CD4-positive, alpha-beta T cell treated with Interleukin-6 for 4 hours (primary cell): Measurements from ENCODE around the gene ATE1.
"Not testable (repeated sequence)": the region's sequence is repeated elsewhere in the genome, so short reads cannot be mapped to it uniquely, and the experiment has no call there.

Experiments used
- DNase-seq: peaks from one replicate; pipeline ENCODE4 v3.0.0-alpha.2; 2020; ENCODE audit warnings: mixed read lengths

Gene ATE1

DNA sequence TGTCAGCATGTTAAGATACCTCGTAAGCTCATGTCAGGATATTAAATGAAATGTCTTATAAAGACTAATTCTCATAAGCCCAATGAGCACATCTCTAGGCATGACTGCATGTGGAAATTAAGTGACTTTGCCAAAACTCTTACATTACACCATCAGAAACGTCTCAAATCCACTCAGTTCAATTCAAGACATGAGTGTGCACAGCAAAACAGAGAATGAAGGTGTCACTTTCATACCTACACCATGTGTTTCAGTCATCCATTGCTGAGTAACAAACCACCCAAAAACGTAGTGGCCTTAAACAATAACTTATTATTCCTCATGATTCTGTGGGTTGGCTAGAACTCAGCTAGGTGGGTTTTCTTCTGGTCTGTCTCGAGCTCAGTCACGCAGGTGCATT, 99.8 kb downstream of the ATE1 start:
- DNase-seq = no peak

DNA sequence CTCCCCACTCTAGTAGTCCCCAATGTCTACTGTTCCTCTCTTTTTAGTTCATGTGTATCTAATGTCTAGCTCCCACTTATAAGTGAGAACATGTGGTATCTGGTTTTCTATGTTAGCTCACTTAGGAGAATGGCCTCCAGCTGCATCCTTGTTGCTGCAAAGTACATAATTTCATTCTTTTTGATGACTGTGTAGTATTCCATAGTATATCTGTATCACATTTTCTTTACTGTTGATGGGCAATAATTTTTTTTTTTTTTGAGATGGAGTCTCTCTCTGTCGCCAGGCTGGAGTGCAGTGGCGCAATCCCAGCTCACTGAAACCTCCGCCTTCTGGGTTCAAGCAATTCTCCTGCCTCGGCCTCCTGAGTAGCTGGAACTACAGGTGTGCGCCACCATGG, 101.1 kb downstream of the ATE1 start:
- DNase-seq = not testable (repeated sequence)

DNA sequence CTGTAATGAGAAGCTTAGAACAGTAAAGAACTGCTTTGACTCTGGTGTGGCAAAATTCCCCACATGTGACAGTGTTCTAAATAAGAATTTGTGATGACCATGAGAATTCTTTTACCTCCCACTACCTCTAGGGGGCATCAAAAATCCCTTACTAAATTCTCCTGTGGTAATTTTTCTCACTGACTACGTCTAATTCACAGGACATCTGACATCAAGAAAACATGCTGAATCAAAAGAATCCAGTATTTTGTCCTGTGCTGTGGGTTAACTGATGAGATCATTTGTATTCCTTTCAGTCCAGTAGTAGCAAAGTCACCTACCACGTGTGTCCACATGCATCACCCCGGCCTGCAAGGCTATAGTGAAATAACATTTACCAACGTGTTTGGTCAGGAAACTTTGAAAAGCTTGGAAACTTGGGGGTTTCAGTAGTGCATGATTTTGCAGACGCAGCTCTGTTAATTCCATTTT, 103.8 kb downstream of the ATE1 start:
- no peak for DNase-seq

DNA sequence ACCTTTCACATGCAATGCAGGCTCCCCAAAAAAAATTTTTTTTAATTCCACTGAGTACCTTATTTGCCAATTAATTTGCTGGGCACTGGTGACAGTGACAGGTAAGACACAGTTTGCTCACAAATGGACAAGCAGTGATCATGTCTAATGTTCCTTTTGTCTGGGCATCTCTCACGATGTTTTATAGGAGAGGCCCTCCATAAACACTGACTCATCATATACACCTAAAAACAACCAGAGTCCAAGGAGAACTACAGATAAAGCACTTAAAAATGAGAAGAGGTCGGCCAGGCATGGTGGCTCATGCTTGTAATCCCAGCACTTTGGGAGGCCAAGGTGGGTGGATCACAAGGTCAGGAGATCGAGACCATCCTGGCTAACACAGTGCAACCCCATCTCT, 105.1 kb downstream of the ATE1 start:
- DNase-seq = no peak

DNA sequence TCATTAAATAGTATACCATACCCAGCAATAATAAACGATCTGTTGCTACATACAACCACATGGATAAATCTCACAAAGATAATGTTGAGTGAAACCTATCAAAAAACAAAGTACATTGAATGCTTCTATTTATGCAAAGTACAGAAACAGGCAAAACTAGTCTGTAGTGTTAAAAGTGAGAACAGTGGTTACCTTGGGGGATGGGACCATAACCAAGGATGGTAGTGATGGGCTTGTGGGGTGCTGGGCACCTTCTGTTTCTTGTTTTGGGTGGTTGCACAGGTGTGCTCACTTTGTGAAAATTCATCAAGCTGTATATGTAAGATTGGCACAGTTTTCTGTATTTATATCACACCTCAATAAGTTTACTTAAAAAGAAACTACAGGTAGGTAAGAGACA, 105.7 kb downstream of the ATE1 start:
- DNase-seq = no peak

- no peak for DNase-seq
These were observed 108.8 kb downstream of the ATE1 start for GRCh38 chr10:121819049-121819448.

DNA sequence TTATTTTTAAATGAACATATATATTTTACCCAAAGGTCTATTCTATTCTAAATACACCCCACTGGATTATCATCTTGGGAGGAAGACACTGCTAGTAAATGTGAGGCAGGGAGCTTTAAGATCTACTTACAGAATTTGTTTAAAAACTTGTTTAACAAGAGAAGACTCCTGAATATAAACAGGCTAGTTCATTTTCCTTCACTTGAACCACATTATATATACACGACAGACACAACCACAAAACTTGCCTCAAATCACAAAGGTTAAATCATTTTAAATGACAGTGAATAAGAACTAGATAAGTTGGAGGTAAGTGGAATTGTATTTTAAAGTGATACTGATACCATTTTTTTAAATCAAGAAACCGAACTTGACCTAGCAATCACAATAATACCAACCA, 109.2 kb downstream of the ATE1 start:
- no peak for DNase-seq

DNA sequence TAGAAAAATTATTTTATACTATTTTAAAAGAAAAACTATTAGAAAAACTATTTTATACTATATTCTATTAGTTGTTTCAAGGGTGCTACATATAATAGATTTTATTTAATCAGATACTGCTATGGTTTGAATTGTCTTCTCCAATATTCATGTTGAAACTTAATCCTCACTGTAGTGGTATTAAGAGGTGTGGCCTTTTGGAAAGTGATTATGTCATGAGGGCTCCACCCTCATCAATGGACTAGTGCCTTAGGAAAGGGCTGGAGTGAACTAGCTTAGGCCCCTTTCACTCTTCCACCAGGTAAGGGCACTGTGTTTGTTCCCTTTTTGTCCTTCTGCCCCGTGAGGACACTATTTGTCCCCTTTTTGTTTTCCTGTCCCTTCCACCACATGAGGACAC, 111.6 kb downstream of the ATE1 start:
- DNase-seq = no peak

DNA sequence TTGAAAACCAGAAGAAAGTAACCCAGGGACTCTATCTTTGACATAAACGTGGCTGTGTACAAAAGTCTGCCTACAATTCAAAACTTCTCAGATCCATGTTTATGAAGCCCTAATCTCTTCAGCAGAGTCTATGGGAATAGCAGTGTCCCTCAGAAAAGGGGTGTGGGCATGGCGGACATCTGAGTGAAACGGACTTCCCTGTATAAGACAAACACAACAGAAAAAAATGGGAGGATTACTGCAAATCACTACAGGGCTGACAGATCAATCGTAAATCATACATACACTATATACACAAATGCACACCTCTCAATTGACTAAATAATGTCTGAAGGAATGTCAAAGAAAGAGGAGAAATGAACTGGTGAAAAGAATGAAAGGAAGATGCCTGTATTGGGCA, 114.0 kb downstream of the ATE1 start:
- no peak for DNase-seq

DNA sequence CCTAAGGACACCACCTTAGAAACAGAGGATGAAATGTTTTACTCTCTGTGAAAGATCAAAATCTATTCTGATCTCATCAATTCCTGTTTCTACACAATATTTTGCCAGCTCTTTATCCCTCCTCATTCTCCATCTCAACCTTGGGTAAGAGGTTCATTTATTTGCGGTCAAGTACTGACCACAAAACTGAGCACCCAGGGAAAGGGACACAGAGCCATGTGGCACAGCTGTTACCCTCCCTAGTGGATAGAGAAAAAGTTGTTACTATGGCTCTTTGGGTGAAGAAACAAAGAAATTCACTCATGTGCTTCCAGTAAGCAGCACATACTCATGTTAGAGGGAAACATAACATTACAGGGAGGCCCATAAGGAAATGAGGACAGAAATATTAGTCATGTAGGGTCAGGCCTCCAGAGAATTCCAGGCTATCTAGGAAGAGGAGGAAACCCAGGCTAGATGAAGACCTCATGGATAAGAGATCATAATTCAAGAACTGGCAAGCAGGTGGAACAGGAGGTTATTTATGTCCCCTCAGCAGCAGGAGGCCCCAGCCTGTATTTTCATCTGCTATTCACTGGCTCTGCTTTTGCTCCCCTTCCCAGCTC, 114.5 kb downstream of the ATE1 start:
- DNase-seq = no peak

- no peak for DNase-seq
These were observed 115.8 kb downstream of the ATE1 start for GRCh38 chr10:121812031-121812430.

DNA sequence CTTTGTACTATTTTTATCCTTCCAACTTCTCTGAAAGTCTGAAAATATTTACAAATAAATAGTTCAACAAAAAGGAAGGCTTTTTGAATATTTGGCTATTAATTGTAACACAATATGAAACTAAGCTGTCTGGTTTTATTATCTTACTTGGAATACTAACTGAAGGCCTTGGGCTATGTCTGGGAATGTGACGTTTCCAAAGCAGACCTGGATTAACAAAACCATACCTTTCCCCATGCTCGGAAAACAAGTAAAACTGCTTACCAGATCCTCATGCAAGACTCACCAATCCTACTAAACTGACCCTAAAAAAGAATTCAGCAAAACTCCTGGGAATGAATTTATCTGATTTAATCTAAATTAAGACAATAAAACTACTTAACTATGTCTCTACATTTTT, 116.4 kb downstream of the ATE1 start:
- DNase-seq = no peak

DNA sequence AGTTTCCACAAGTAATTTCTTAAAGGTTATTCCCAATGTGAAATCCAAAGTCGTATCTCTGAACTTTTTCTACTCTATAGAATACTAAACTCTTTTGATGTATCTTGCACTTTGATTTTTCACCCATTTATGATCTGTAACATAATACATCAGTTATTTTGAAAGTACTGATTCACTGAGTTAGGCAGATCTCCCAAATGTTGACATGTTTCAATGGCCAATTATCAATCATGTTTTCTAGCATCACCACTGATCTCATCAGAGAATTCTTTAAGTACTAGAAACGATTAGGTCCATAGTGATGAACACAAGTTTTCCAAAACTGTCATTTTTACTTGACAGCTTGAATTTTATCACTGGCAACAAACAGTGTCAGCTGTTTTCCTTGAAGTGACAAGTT, 119.0 kb downstream of the ATE1 start:
- DNase-seq = no peak

DNA sequence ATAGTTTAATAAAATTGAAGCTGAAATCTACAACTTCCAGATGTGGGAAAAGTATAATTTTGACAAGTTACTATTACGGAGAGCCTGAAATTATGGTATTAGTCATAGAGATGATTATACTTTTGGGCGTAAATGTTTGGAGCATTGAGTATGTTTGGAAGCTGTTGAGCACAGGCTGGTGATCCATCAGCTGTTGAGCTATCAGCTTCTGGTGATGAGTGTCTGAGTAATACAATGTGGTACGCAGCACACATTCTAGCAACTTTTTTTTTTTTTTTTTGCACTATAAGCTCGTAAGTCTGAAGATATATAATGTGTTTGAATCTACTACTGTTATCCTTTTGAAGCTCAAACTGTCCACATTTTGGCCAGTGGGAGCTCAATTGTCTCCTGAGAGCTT, 123.4 kb downstream of the ATE1 start:
- no peak for DNase-seq

GRCh38 chr10:121803611-121804010, 124.2 kb downstream of the ATE1 start:
- DNase-seq = no peak

- DNase-seq = no peak
These were observed 127.0 kb downstream of the ATE1 start for GRCh38 chr10:121800831-121801230.

- DNase-seq = no peak
These were observed 127.7 kb downstream of the ATE1 start for GRCh38 chr10:121800146-121800545.

GRCh38 chr10:121797490-121797889, 130.3 kb downstream of the ATE1 start:
- DNase-seq = no peak

- DNase-seq = no peak
These were observed 131.5 kb downstream of the ATE1 start for GRCh38 chr10:121796342-121796741.

DNA sequence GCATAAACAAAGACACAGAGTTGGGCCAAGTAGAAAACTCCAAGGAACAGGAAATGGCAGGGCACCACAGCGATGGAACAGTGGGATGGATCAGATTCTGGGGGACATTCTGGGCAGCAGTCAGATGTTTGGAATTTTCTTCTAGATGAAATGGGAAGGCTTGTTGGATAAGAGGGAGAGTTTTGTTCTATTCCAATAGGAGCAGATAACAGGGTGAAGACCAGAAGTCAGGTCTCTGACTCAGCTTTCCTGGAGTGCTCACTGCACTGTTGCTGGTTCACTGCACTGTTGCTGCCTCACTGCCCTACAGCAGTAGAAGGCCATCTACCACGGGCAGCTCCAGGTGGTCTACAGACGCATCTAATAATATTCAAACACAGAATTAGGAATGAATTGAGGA, 135.6 kb downstream of the ATE1 start:
- DNase-seq = no peak

DNA sequence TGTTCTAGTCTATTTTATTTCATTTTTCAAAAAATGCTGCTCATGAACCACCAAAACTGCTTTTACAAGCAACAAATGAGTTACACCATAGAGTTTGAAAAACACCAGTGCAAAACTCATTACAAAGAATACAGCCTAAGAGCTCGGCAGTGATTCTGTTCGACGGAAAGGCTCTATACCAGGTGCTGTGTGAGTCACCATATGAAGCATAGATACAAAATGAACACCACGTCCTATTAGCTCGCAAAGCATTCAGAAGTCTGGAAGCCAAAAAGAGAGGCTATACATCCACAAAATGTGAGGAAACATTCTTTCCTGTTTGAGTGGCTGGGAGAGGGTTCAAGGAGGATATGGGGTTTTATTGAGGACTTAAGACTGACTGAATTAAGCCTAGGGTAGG, 136.1 kb downstream of the ATE1 start:
- no peak for DNase-seq

GRCh38 chr10:121788717-121789116, 139.1 kb downstream of the ATE1 start:
- DNase-seq = no peak

DNA sequence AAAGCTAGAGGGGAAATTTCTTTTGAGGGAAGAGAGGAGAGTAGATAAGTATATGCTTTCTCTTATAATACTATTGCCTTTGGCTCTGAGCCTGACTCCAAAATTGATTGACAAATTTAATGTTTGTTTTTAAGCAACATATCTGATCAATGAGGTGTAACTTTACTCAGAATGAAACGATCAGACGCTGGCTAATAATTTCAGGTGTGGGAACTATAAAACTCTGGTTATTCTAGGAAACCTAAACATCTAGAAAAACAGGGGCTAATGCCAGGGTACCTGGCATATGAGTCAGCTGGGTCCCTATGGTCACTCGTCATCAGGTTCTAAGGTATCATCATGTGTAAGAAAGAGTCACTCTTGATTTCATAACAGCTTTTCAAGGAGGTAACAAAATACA, 139.7 kb downstream of the ATE1 start:
- DNase-seq = no peak

- no peak for DNase-seq
These were observed 140.7 kb downstream of the ATE1 start for GRCh38 chr10:121787169-121787568.

DNA sequence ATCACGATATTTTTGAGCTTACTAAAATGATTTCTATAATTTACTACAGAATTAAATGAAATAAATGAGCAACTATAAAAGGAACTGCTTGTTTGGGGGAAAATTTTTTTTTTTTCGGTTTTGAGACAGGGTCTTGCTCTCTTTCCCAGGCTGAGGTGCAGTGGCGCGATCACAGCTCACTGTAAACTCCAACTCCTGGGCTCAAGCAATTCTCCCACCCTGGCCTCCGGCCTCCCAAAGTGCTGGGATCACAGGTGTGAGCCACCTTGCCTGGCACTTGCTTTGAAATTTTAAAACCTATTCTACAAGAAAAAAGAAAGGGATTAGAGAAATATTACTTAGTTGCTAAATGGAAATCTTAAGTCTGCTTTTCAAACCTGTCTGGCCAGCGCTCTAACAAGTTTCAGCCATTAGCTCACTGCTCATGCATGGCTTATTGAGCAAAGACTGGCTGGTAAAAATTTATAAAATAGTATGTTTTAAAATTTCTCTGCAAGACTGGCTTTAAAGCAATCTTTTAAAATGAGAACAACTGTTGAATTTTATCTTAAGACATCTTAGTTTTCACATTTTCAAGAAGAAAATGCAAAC, 144.0 kb downstream of the ATE1 start:
- DNase-seq = no peak
